ENCODE results near the gene NUDT14. TPM values are rescaled to one million over a fixed set of nuclear protein-coding genes. Genes with fewer than 3 reads are reported as not detected.

Gene NUDT14
- total RNA-seq, result 38.7 and 77.4 TPM in 2 replicates

GRCh38 chr14:105180592-105181548, at the start of gene NUDT14:
Gene NUDT14, minus strand, starts transcription at chr14:105181312. Its CDS starts 103 bp downstream, at chr14:105181209.
- DNase-seq, result peak; percentile 72

- no peak for DNase-seq
Observed at GRCh38 chr14:105229099-105229655, 48.1 kb upstream of the NUDT14 start.

GRCh38 chr14:105228562-105228961, 47.5 kb upstream of the NUDT14 start:
- DNase-seq, result no peak

- no peak for DNase-seq
Observed at GRCh38 chr14:105227346-105227745, 46.2 kb upstream of the NUDT14 start.

- DNase-seq, result no peak
Observed at GRCh38 chr14:105226198-105226597, 45.1 kb upstream of the NUDT14 start.

- no peak for DNase-seq
Observed at GRCh38 chr14:105224845-105225570, 43.9 kb upstream of the NUDT14 start.

GRCh38 chr14:105223770-105224544, 42.8 kb upstream of the NUDT14 start:
- DNase-seq, result no peak

GRCh38 chr14:105223260-105223659, 42.1 kb upstream of the NUDT14 start:
- DNase-seq, result no peak

GRCh38 chr14:105221598-105222178, 40.6 kb upstream of the NUDT14 start:
- DNase-seq, result no peak

- no peak for DNase-seq
Observed at GRCh38 chr14:105220699-105221597, 39.8 kb upstream of the NUDT14 start.

- DNase-seq, result no peak
Observed at GRCh38 chr14:105219753-105220152, 38.6 kb upstream of the NUDT14 start.

GRCh38 chr14:105219043-105219612, 38.0 kb upstream of the NUDT14 start:
- no peak for DNase-seq

GRCh38 chr14:105218611-105219010, 37.5 kb upstream of the NUDT14 start:
- no peak for DNase-seq

- DNase-seq, result no peak
Observed at GRCh38 chr14:105217774-105218173, 36.7 kb upstream of the NUDT14 start.

- no peak for DNase-seq
Observed at GRCh38 chr14:105216490-105217247, 35.6 kb upstream of the NUDT14 start.

GRCh38 chr14:105215602-105216001, 34.5 kb upstream of the NUDT14 start:
- DNase-seq, result no peak

GRCh38 chr14:105214324-105214915, 33.3 kb upstream of the NUDT14 start:
- DNase-seq, result no peak

GRCh38 chr14:105213361-105213760, 32.2 kb upstream of the NUDT14 start:
- no peak for DNase-seq

- no peak for DNase-seq
Observed at GRCh38 chr14:105212541-105213300, 31.6 kb upstream of the NUDT14 start.

Measured in dermis blood vessel endothelial cell (primary cell).